Suprapubic skin (tissue), 4 donors: ENCODE data around the gene ZNF311.

Source experiments
- CTCF ChIP-seq, 2 donors: fragments of 200-600 bp in 1 of 2; fragments of 450-650 bp in 1 of 2; sonication (generic) in 1 of 2; IDR thresholded peaks; one replicate each; pipeline ENCODE4 v1.5.1; 2016 to 2019; ENCODE audit warnings: antibody characterized with exemption in 2 of 2, mild to moderate bottlenecking in 1 of 2, moderate library complexity in 1 of 2
- EP300 ChIP-seq: sonication (generic); formaldehyde crosslinking; IDR thresholded peaks from one replicate; pipeline ENCODE4 v1.6.1; 2017; ENCODE audit warnings: antibody characterized with exemption
- POLR2A ChIP-seq, 2 donors: fragments of 450-650 bp; IDR thresholded peaks; one replicate each; pipeline ENCODE4 v1.6.1; 2017; ENCODE audit warnings: antibody characterized with exemption in 2 of 2, mild to moderate bottlenecking in 2 of 2, moderate library complexity in 2 of 2
- POLR2AphosphoS5 ChIP-seq, 3 donors: sonication (generic); formaldehyde crosslinking; IDR thresholded peaks; one replicate each; pipeline ENCODE4 v1.6.1; 2017; ENCODE audit warnings: antibody characterized with exemption in 3 of 3

- no peak for TF ChIP-seq CTCF (IDR thresholded peaks at IDR 0.05)
- no peak for TF ChIP-seq POLR2AphosphoS5 (IDR thresholded peaks at IDR 0.05)
- TF ChIP-seq POLR2A (IDR thresholded peaks at IDR 0.05): no peak
- TF ChIP-seq EP300: no peak
Measured at GRCh38 chr6:29008089-29008488, 3.0 kb upstream of the ZNF311 start.
